ENCODE results near the gene CCDC88C. TPM values are rescaled to one million over a fixed set of nuclear protein-coding genes. Genes with fewer than 3 reads are reported as not detected.
"Not testable (repeated sequence)": the region's sequence is repeated elsewhere in the genome, so short reads cannot be mapped to it uniquely, and the experiment has no call there.

CCDC88C gene
- total and polyA plus RNA-seq, 7 donors = 0.95 to 45.7 (median 3.9) TPM

- peaks cover 0 to 41% (median under 1%) of the 10 kb centered on the region in 4 donors for H3K36me3 ChIP-seq
- no peak overlapping the region for H3K27ac ChIP-seq
These were observed 188.6 kb downstream of the CCDC88C start for GRCh38 chr14:91229005-91229382.

DNA sequence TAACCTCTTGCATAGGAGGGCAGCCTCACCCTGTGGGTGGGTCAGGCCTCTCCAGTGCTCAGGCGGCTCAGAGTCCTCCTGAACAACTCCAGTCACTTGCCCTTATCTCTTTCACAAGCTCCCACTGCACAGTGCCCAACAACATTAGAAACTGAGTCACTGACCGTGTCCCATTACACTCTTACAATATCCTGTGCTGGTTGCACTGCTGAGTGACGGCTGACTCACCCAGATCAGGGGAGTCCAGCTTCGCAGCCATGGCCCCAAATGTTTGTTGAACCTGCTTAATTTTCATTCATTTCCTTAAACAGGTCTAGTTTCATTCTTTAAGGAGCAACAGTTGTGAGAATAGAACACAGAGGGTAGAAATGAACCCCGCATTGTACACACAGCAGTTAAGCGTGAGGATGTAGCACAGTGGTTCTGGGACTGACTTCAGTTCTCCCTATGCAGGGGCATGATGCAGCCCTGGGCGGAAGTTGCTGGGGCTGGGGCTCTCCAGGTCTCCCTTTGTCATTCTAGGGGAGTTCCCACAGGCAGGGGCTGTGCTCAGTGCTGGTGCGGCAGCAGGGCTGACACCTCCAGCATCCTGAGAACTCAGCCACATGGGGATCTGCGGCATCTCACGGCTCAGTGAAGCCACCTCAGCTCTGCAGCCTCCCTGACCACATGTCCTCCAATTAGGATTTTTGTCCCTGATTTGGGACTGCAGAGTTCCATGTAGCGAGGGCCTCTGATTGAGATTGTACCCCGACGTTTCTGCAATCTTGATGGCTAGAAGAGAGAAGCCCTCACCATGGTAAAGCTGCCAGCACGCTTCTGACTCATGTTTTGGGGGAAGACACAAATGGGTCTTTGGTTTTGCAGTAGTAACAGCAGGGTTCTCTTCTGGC, 189.3 kb downstream of the CCDC88C start:
- 72 to 89% methylated on average over 14 of the region's 14 CpGs for WGBS, 2 donors
- Histone ChIP-seq H3K4me1 (no peaks in the 10 kb centered on the region), H3K4me3 (no peak overlapping the region), H3K27ac (no peak overlapping the region), H3K36me3 (peaks cover 0 to 41% (median 3%) of the 10 kb centered on the region in 4 donors), H3K9me3 (no peaks in the 10 kb centered on the region), H3K27me3 (no peaks in the 10 kb centered on the region)
- TF ChIP-seq, protein P1, sequence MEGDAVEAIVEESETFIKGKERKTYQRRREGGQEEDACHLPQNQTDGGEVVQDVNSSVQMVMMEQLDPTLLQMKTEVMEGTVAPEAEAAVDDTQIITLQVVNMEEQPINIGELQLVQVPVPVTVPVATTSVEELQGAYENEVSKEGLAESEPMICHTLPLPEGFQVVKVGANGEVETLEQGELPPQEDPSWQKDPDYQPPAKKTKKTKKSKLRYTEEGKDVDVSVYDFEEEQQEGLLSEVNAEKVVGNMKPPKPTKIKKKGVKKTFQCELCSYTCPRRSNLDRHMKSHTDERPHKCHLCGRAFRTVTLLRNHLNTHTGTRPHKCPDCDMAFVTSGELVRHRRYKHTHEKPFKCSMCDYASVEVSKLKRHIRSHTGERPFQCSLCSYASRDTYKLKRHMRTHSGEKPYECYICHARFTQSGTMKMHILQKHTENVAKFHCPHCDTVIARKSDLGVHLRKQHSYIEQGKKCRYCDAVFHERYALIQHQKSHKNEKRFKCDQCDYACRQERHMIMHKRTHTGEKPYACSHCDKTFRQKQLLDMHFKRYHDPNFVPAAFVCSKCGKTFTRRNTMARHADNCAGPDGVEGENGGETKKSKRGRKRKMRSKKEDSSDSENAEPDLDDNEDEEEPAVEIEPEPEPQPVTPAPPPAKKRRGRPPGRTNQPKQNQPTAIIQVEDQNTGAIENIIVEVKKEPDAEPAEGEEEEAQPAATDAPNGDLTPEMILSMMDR (IDR thresholded peaks at IDR 0.05) = no peak
- no peak for TF ChIP-seq POLR2AphosphoS5 (IDR thresholded peaks at IDR 0.05)
- no peak for TF ChIP-seq POLR2A (IDR thresholded peaks at IDR 0.05)
- no peak for TF ChIP-seq EP300 (IDR thresholded peaks at IDR 0.05)
- intact Hi-C loops (cut with DNase I) = no loop called here
- no peak for DNase-seq

More at GRCh38 chr14:91229005-91229382, 188.6 kb downstream of the CCDC88C start:
- H3K4me3 ChIP-seq = no peak overlapping the region
- intact Hi-C loops (cut with DNase I) = no loop called here
- DNase-seq = no peak
- no peaks in the 10 kb centered on the region for H3K4me1 ChIP-seq
- 96 to 98% methylated on average over 1 of the region's 1 CpG for WGBS, 2 donors
- H3K9me3 ChIP-seq = no peaks in the 10 kb centered on the region
- TF ChIP-seq POLR2AphosphoS5 (IDR thresholded peaks at IDR 0.05) (no peak), EP300 (IDR thresholded peaks at IDR 0.05) (no peak), POLR2A (IDR thresholded peaks at IDR 0.05) (no peak)
- TF ChIP-seq, protein P1 (IDR thresholded peaks at IDR 0.05) = no peak
- no peaks in the 10 kb centered on the region for H3K27me3 ChIP-seq

DNA sequence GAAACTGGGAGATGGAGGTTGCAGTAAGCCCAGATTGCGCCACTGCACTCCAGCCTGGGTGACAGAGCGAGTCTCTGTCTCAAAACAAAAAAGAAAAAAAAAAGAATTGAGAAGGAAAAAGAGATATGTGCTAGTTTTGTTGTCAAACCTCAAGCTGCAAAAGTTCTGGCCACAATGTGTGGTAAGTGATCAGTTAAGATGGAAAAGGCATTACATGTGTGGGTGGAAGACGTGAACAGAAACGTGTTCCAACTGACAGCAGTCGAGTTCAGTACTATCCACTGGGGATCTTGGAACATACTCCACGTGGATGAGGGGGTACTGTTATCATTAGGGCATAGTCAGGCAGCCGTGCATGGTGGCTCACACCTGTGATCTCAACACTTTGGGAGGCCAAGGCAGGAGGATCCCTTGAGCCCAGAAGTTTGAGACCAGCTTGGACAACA, 190.4 kb downstream of the CCDC88C start:
- no peaks in the 10 kb centered on the region for H3K27me3 ChIP-seq
- no peaks in the 10 kb centered on the region for H3K4me1 ChIP-seq
- DNase-seq = no peak
- WGBS, 2 donors = 78 to 86% methylated on average over 7 of the region's 7 CpGs
- H3K36me3 ChIP-seq = peaks cover 0 to 47% (median 3%) of the 10 kb centered on the region in 4 donors
- H3K9me3 ChIP-seq = no peaks in the 10 kb centered on the region
- intact Hi-C loops (cut with DNase I) = no loop called here
- no peak overlapping the region for H3K4me3 ChIP-seq
- H3K27ac ChIP-seq = no peak overlapping the region
- TF ChIP-seq POLR2A (IDR thresholded peaks at IDR 0.05) (no peak), EP300 (IDR thresholded peaks at IDR 0.05) (no peak), POLR2AphosphoS5 (IDR thresholded peaks at IDR 0.05) (no peak)
- TF ChIP-seq, protein P1 (IDR thresholded peaks at IDR 0.05) = no peak

GRCh38 chr14:91226360-91226759, 191.3 kb downstream of the CCDC88C start:
- intact Hi-C loops (cut with DNase I); H3K27ac ChIP-seq; H3K4me1 ChIP-seq; H3K27me3 ChIP-seq; H3K9me3 ChIP-seq; H3K4me3 ChIP-seq; DNase-seq: not testable (repeated sequence)
- 78 to 90% methylated on average over 4 of the region's 4 CpGs for WGBS, 2 donors
- H3K36me3 ChIP-seq = peaks cover 0 to 55% (median 3%) of the 10 kb centered on the region in 4 donors

GRCh38 chr14:91225025-91225424, 192.6 kb downstream of the CCDC88C start:
- DNase-seq = no peak
- 95% methylated on average over 7 of the region's 7 CpGs for WGBS, 2 donors
- H3K27me3 ChIP-seq = no peaks in the 10 kb centered on the region
- H3K27ac ChIP-seq = no peak overlapping the region
- TF ChIP-seq POLR2A (IDR thresholded peaks at IDR 0.05) = no peak
- TF ChIP-seq POLR2AphosphoS5 (IDR thresholded peaks at IDR 0.05) = no peak
- TF ChIP-seq EP300 (IDR thresholded peaks at IDR 0.05) = no peak
- TF ChIP-seq, protein P1 (IDR thresholded peaks at IDR 0.05) = no peak
- intact Hi-C loops (cut with DNase I) = no loop called here
- no peaks in the 10 kb centered on the region for H3K4me1 ChIP-seq
- H3K36me3 ChIP-seq = peaks cover 0 to 57% (median 3%) of the 10 kb centered on the region in 4 donors
- H3K9me3 ChIP-seq = no peaks in the 10 kb centered on the region
- no peak overlapping the region for H3K4me3 ChIP-seq
